Upper lobe of left lung (tissue), 6 donors: ENCODE data around the gene KRTAP19-8. TPM values are rescaled to one million over a fixed set of nuclear protein-coding genes. Genes with fewer than 3 reads are reported as not detected.
A peak's percentile ranks its signal among the peaks of the same experiment; 100 is the strongest.

Source experiments
- ATAC-seq, 2 donors: fragments of 200-7000 bp; cut with Tn5 transposase; one replicate each; pipeline ENCODE4 v1.9.1; 2022; ENCODE audit warnings: mild to moderate bottlenecking in 2 of 2, moderate library complexity in 2 of 2; ENCODE audit not compliant: low FRiP score in 2 of 2
- DNase-seq, 2 donors: peaks; one replicate each; pipeline ENCODE4 v3.0.0-alpha.2; 2019 to 2020
- H3K27ac ChIP-seq, 4 donors: fragments of 200-600 bp; sonication (generic); one replicate each; pipeline ENCODE4 v1.5.1; 2016 to 2019
- H3K27me3 ChIP-seq, 4 donors: fragments of 200-600 bp; sonication (generic); one replicate each; pipeline ENCODE4 v1.5.1; 2017 to 2019
- H3K36me3 ChIP-seq, 4 donors: fragments of 200-600 bp; sonication (generic); one replicate each; pipeline ENCODE4 v1.5.1; 2016 to 2019
- H3K4me1 ChIP-seq, 4 donors: fragments of 200-600 bp; sonication (generic); one replicate each; pipeline ENCODE4 v1.5.1; 2018 to 2019
- H3K4me3 ChIP-seq, 4 donors: fragments of 200-600 bp; sonication (generic); one replicate each; pipeline ENCODE4 v1.5.1; 2017 to 2019; ENCODE audit warnings: mild to moderate bottlenecking in 2 of 4, moderate library complexity in 1 of 4
- H3K9me3 ChIP-seq, 4 donors: fragments of 200-600 bp; sonication (generic); one replicate each; pipeline ENCODE4 v1.5.1; 2018 to 2019
- CTCF ChIP-seq, 6 experiments: fragments of 450-650 bp in 4 of 6; fragments of 200-600 bp in 2 of 6; sonication (generic) in 2 of 6; IDR thresholded peaks; one replicate each; pipeline ENCODE4 v1.5.1; 2016 to 2019; ENCODE audit warnings: antibody characterized with exemption in 6 of 6
- EP300 ChIP-seq, 4 donors: sonication (generic); formaldehyde crosslinking; IDR thresholded peaks; one replicate each; pipeline ENCODE4 v1.5.1; 2017; ENCODE audit warnings: antibody characterized with exemption in 4 of 4, control low read depth in 2 of 4
- POLR2A ChIP-seq, 4 donors: fragments of 450-650 bp; IDR thresholded peaks; one replicate each; pipeline ENCODE4 v1.5.1; 2016 to 2017; ENCODE audit warnings: antibody characterized with exemption in 4 of 4, mild to moderate bottlenecking in 2 of 4
- POLR2AphosphoS5 ChIP-seq, 2 donors: sonication (generic); formaldehyde crosslinking; IDR thresholded peaks; one replicate each; pipeline ENCODE4 v1.5.1; 2017; ENCODE audit warnings: antibody characterized with exemption in 2 of 2
- WGBS, 2 donors: methylation state at CpG; one replicate each; pipeline ENCODE4 v1.1.5; 2017 to 2018; 5-methylcytosine and 5-hydroxymethylcytosine counted together
- total RNA-seq, 6 donors: library from RNA; depleted of rRNA in 4 of 6; stranded (reverse); fragments of >200 nt in 4 of 6; gene quantifications; one replicate each; pipeline versions ENCODE4 v1.1.0 to v1.2.1, GENCODE V29; 2016 to 2021
- donor health status: DM: no; HTN: no; CAD: no; lungs with moderate emphysema.
- donor health status: DM: no; HTN: yes; CAD: no; lungs with severe emphysema.

Gene KRTAP19-8
- total RNA-seq, 6 donors from 2014 or later, result 10.0 TPM; not detected in 5

GRCh38 chr21:31050577-31051157 lies 12.4 kb upstream of the KRTAP19-8 start:
- ATAC-seq (no peak), DNase-seq (no peak)
- WGBS, 2 donors, result 88 to 100% methylated on average over 3 of the region's 3 CpGs
- no peak overlapping the region for H3K4me3 ChIP-seq
- no peaks in the 10 kb centered on the region for H3K27me3 ChIP-seq
- H3K9me3 ChIP-seq, result no peaks in the 10 kb centered on the region
- no peaks in the 10 kb centered on the region for H3K4me1 ChIP-seq
- no peak for TF ChIP-seq EP300 (IDR thresholded peaks at IDR 0.05)
- TF ChIP-seq POLR2AphosphoS5 (IDR thresholded peaks at IDR 0.05), result no peak
- TF ChIP-seq CTCF (IDR thresholded peaks at IDR 0.05), result no peak
- no peak for TF ChIP-seq POLR2A (IDR thresholded peaks at IDR 0.05)
- H3K27ac ChIP-seq, result no peak overlapping the region
- no peaks in the 10 kb centered on the region for H3K36me3 ChIP-seq

GRCh38 chr21:31045841-31046240 lies 7.6 kb upstream of the KRTAP19-8 start:
- Histone ChIP-seq H3K4me3 (no peak overlapping the region), H3K27me3 (no peaks in the 10 kb centered on the region), H3K9me3 (no peaks in the 10 kb centered on the region), H3K27ac (no peak overlapping the region), H3K36me3 (no peaks in the 10 kb centered on the region), H3K4me1 (no peaks in the 10 kb centered on the region)
- TF ChIP-seq CTCF (IDR thresholded peaks at IDR 0.05) (no peak), POLR2AphosphoS5 (IDR thresholded peaks at IDR 0.05) (no peak), EP300 (IDR thresholded peaks at IDR 0.05) (no peak), POLR2A (IDR thresholded peaks at IDR 0.05) (no peak)
- 50% methylated on average over 3 of the region's 3 CpGs for WGBS, 2 donors
- DNase-seq, result no peak
- no peak for ATAC-seq

- Histone ChIP-seq H3K4me1 (no peaks in the 10 kb centered on the region), H3K27me3 (no peaks in the 10 kb centered on the region), H3K4me3 (no peak overlapping the region), H3K9me3 (no peaks in the 10 kb centered on the region), H3K36me3 (no peaks in the 10 kb centered on the region), H3K27ac (no peak overlapping the region)
- no peak for TF ChIP-seq POLR2A (IDR thresholded peaks at IDR 0.05)
- TF ChIP-seq EP300 (IDR thresholded peaks at IDR 0.05), result no peak
- TF ChIP-seq CTCF (IDR thresholded peaks at IDR 0.05), result no peak
- DNase-seq, result no peak
- 73 to 78% methylated on average over 5 of the region's 5 CpGs for WGBS, 2 donors
- peak in 1 of 2 donors; percentile 87 for ATAC-seq
Observed at GRCh38 chr21:31043471-31043870, 5.2 kb upstream of the KRTAP19-8 start.

GRCh38 chr21:31042080-31042464 lies 3.8 kb upstream of the KRTAP19-8 start:
- Histone ChIP-seq H3K27ac (no peak overlapping the region), H3K9me3 (no peaks in the 10 kb centered on the region), H3K4me3 (no peak overlapping the region), H3K36me3 (no peaks in the 10 kb centered on the region), H3K4me1 (no peaks in the 10 kb centered on the region), H3K27me3 (no peaks in the 10 kb centered on the region)
- no peak for ATAC-seq
- TF ChIP-seq EP300 (IDR thresholded peaks at IDR 0.05) (no peak), POLR2AphosphoS5 (IDR thresholded peaks at IDR 0.05) (no peak), CTCF (IDR thresholded peaks at IDR 0.05) (no peak), POLR2A (IDR thresholded peaks at IDR 0.05) (no peak)
- no peak for DNase-seq
- 74 to 81% methylated on average over 1 of the region's 1 CpG for WGBS, 2 donors
